ENCODE measurements around the gene DPP9.

DNA sequence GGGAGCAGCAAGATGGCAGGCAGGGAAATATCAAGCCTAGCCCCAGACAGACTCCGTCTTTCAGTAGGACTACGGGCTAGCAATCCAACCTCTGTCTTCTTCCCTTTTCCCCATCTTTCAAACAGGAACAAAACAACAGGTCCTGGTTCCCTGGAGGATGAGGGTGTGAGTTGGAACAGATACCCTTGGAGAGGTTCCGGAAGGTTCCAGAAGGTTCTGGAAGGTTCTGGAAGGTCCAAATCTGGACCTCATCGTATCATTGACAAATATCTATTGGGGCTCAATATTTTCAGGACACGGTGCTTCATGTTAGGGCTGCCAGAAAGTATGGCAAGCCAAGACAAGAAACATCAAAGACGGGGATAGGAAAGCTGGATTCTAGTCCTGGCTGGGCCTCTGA is 39.4 kb upstream of the DPP9 start:
- TF ChIP-seq, protein P1, sequence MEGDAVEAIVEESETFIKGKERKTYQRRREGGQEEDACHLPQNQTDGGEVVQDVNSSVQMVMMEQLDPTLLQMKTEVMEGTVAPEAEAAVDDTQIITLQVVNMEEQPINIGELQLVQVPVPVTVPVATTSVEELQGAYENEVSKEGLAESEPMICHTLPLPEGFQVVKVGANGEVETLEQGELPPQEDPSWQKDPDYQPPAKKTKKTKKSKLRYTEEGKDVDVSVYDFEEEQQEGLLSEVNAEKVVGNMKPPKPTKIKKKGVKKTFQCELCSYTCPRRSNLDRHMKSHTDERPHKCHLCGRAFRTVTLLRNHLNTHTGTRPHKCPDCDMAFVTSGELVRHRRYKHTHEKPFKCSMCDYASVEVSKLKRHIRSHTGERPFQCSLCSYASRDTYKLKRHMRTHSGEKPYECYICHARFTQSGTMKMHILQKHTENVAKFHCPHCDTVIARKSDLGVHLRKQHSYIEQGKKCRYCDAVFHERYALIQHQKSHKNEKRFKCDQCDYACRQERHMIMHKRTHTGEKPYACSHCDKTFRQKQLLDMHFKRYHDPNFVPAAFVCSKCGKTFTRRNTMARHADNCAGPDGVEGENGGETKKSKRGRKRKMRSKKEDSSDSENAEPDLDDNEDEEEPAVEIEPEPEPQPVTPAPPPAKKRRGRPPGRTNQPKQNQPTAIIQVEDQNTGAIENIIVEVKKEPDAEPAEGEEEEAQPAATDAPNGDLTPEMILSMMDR (conservative IDR thresholded peaks at IDR 0.05; ENCODE audit: low read length), result no peak
- no peak for TF ChIP-seq EZH2phosphoT487 (IDR thresholded peaks at IDR 0.05; ENCODE audit: borderline replicate concordance)
